Right renal cortex interstitium (tissue), 3 donors: Measurements from ENCODE around the gene MT1B. TPM values are rescaled to one million over a fixed set of nuclear protein-coding genes. Genes with fewer than 3 reads are reported as not detected.
"Not testable (repeated sequence)": the region's sequence is repeated elsewhere in the genome, so short reads cannot be mapped to it uniquely, and the experiment has no call there.

Source experiments
- DNase-seq, 3 donors: peaks; one replicate each; pipeline ENCODE4 v3.0.0-alpha.2; 2013; ENCODE audit warnings: low read depth in 3 of 3, low spot score in 2 of 3
- polyA plus RNA-seq, 3 donors: library from polyadenylated mRNA; unstranded; fragments of 120-200 nt; gene quantifications; one replicate each; pipeline ENCODE4 v1.2.1, GENCODE V29; 2013; ENCODE audit not compliant: insufficient read length in 3 of 3

MT1B gene
- polyA plus RNA-seq, 3 donors, result not detected

DNA sequence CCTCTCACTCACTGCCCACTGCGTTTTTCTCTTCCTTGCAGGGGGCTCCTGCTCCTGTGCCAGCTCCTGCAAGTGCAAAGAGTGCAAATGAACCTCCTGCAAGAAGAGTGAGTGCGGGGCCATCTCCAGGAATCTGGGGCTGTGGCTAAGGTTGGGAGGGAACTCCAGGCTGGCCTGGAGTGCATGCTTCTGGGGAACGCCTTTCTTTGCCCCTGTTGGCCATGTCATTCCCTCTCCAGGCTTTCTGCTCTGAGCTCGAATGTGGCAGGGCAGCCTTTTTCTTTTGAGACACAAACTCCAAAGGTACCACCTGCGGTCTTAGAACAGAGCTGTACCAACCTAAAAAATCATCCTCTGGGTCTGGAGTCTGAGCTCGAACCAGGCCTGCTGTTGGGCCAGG, 33.5 kb upstream of the MT1B start:
- no peak for DNase-seq

DNA sequence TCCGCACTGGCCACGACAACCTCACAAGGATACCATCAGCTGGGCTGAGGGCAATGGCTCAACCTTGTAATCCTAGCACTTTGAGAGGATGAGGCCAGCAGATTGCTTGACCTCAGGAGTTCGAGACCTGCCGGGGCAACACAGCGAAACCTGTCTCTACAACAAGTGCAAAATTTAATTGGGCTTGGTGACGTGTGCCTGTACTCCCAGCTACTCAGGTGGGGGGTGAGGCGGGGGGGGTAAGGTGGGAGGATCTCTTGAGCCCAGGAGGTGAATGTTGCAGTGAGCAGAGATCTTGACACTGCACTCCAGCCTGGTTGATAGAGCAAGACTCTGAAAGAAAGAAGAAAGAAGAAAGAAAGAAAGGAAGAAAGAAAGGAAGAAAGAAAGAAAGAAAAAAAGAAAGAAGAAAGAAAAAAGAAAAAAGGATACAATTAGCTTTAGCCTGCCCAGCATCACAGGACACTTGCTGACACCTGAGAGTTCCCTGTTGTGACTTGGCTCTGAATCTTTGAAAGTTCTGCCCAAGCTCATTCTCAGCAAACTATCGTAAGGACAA, 31.3 kb upstream of the MT1B start:
- DNase-seq, result no peak

DNA sequence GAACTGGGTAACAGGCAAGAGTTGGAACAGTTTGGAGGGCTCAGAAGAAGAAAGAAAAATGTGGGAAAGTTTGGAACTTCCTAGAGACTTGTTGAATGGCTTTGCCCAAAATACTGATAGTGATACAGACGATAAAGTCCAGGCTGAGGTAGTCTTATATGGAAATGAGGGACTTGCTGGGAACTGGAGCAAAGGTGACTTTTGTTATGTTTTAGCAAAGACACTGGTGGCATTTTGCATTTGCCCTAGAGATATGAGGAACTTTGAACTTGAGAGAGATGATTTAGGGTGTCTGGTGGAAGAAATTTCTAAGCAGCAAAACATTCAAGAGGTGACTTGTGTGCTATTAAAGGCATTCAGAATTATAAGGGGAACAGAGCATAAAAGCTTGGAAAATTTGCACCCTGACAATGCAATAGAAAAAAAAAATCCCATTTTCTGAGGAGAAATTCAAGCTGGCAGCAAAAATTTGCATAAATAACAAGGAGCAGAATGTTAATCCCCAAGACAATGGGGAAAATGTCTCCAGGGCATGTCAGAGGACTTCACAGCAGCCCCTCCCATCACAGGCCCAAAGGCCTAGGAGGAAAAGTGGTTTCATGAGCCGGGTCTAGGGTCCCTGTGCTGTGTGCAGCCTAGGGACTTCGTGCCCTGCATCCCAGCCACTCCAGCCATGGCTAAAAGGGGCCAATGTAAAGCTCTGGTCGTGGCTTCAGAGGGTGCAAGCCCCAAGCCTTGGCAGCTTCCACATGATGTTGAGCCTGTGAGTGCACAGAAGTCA, 29.8 kb upstream of the MT1B start:
- not testable (repeated sequence) for DNase-seq

DNA sequence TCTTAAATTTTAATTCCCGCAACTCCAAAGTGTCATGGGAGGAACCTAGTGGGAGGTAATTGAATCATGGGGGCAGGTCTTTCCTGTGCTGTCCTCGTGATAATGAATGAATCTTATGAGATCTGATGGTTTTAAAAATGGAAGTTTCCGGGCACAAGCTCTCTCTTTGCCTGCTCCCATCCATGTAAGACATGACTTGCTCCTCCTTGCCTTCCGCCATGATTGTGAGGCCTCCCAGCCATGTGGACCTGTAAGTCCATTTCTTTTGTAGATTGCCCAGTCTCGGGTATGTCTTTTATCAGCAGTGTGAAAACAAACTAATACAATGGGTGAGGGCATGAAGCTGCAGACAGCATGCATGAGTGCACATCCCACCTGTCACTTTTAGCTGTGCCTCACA, 28.5 kb upstream of the MT1B start:
- not testable (repeated sequence) for DNase-seq

DNA sequence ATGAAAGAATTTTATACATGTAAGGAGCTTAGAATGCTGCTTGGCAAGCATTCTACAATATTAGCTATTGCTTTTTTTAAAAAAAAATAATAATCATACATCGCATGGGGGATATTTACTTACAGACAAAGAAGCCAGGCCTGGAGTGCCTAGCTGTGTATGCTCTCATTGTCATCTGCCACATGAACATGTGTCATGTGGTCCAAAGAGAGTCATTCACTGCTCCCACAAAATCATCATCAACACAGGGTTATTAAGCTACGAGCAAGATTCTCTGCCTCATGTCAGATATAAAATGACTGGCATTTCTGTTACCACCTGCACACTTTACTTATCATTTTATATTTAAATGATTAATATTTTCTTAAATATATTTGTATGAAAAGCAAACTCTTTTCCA, 28.0 kb upstream of the MT1B start:
- DNase-seq, result no peak

DNA sequence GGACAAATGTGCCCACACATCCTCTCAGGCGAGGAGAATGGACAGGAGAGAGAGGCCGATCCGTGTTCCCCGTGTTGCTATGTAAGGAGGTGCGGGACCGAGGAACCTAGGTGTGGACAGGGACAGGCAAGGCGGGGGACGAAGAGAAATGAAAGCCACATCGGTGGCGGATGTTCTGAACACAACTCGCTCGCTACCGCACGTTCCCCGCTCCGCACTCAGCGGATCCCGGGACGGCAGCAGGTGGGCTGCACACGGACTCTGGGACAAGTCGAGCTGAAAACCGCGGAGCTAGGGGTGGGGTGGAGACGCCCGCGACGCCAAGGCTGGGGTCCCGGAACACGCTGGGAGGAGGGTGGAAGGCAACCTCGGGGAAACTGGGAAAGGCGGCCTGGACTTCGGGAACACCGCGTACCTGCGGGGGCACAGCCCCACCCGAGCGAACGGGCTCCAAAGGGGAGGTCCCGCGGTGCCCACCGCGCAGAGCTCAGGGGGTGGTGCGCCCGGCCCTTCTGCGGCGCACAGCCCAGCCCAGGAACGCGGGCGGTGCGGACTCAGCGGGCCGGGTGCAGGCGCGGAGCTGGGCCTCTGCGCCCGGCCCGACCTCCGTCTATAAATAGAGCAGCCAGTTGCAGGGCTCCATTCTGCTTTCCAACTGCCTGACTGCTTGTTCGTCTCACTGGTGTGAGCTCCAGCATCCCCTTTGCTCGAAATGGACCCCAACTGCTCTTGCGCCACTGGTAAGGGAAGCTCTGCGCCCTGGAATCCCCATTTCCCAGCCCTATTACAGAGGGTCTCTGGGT, 26.3 kb upstream of the MT1B start, which contains the start of gene MT1E:
Gene MT1E (plus strand): TSS at position 642 of the 803 bp plus-strand sequence. CDS start 71 bp downstream, at position 713.
- DNase-seq, result no peak

DNA sequence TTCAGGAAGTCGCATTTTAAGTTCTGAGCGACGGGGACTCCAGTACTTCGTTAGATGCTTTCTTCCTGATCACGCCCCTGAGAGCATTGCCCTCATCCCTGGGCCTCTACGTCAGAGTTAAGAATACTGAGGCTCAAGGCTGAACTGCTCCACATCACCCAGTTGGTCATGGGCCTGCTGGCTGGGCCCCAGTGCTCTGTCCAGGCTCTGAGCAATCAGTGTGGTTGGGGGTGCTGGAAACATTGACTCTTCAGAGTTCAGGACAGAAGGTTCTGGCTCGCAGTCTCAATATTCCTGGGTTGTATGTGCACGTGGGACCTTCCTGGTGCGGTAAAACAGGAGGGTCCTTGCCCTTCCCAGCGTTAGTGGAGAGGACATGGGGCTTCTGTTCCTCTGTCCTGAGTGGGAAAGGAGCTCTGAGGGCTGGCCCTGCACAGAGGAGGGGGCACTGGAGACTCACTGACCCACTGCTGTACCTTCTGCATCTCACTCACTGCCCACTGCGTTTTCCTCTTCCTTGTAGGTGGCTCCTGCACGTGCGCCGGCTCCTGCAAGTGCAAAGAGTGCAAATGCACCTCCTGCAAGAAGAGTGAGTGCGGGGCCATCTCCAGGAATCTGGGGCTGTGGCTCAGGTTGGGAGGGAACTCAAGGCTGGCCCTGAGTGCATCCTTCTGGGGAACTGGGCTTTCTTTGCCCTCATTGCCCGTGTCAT, 25.6 kb upstream of the MT1B start:
- no peak for DNase-seq

DNA sequence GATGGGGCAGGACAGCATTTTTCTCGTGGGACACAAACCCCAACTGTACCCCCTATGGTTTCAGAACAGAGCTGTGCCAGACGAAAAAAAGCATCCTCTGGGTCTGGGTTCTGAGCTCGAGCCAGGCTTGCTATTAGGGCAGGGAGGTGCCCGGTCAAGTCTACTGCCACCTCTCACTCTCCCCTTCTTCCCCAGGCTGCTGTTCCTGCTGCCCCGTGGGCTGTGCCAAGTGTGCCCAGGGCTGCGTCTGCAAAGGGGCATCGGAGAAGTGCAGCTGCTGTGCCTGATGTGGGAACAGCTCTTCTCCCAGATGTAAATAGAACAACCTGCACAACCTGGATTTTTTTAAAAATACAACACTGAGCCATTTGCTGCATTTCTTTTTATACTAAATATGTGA, 25.0 kb upstream of the MT1B start:
- DNase-seq, result no peak

DNA sequence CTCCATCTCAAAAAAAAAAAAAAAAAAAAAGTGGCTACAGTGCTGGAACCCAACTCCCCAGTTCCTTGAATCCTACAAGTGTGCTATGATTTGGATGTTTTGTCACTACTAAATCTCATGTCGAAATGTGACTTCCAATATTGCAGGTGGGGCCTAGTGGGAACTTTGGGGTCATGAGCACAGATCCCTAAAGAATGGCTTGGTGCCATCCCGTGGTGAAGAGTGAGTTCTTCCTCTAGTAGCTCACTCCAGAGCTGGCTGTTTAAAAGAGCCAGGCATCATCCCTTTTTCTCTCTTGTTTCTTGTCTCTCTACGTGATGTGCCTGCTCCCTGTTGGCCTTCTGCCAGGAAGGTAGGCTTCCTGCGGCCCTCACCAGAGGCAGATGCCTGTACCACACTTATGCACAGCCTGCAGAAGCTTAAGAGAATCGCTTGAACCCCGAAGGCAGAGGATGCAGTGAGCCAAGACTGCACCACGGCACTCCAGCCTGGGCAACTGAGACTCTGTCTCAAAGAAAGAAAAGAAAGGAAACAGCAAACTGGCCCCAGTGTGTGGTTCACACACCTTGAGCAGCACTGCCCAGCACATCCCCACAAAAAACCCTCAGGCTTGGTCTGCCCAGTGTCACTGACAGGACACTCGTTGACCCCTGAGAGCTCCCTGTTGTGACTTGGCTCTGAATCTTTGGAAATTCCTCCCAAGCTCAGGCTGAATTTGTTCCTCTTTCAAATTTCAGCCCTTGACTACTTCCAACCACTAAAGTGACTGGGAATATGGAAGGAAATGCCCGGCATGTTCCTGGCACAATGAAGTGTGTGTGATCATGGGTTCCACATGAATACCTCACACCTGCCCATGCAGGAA, 23.0 kb upstream of the MT1B start:
- no peak for DNase-seq

DNA sequence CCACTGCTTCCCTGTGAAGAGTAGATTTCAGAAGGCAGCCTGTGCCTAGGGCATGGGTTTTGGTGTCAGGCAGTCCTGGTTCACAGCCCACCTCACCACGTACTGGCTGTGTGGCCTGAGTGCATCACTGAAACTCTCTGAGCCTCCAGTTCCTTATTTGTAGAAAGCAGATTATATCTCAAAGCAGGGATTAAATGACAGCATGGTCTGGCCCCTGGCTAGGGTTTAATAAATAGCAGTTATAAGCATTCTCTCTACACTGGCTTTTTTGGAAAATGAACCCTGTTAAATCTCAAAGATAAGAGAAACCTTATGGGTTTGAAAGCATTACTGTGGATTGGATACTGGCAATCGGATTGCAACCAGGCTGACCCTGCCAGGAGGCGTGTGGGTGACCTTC, 22.2 kb upstream of the MT1B start:
- DNase-seq, result no peak

DNA sequence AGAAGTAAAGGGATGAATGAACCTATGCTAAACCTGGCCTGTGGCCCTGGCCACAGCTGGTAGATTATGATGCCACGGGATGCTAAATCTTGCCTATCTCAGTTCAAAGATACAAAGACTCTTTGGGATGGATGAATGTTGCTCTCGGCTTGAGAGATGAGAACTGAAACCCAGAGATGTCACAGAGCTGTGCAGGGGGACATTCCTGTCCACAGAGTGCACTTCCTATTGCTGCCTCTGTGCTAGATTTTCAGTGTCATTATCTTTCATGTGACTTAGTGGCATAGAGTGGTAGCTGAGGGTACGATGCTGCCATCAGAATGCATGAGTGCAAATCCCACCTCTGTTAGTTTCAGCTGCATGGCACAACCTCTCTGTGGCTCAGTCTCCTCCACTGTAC, 21.6 kb upstream of the MT1B start:
- no peak for DNase-seq

DNA sequence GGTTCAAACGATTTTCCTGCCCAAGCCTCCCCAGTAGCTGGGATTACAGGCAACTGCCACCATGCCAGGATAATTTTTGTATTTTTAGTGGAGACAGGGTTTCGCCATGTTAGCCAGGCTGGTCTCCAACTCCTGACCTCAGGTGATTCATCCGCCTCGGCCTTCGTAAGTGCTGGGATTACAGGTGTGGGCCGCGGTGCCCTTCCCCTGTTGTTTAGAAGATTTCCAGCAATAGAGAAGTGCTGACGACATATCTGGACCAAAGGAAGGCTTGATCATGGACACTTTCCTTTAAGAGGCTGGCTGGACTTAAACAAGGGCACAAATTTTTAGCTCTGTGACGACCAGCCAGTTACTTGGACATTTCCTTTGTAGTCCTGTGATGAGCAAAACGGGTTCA, 20.5 kb upstream of the MT1B start:
- DNase-seq, result no peak

DNA sequence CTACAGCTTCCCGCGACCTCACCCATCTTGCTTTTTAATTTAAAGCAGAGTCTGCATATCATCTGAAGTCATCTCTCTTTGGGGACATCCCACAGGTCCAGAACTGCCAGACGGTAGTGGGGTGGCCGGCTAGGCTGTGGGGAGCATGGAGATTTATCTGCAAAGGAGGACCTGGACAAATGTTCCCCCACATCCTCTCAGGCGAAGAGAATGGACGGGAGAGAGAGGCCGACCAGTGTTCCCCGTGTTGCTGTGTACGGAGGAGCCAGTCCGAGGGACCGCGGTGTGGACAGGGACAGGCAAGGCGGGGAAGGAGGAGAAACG, 19.9 kb upstream of the MT1B start:
- DNase-seq, result no peak

DNA sequence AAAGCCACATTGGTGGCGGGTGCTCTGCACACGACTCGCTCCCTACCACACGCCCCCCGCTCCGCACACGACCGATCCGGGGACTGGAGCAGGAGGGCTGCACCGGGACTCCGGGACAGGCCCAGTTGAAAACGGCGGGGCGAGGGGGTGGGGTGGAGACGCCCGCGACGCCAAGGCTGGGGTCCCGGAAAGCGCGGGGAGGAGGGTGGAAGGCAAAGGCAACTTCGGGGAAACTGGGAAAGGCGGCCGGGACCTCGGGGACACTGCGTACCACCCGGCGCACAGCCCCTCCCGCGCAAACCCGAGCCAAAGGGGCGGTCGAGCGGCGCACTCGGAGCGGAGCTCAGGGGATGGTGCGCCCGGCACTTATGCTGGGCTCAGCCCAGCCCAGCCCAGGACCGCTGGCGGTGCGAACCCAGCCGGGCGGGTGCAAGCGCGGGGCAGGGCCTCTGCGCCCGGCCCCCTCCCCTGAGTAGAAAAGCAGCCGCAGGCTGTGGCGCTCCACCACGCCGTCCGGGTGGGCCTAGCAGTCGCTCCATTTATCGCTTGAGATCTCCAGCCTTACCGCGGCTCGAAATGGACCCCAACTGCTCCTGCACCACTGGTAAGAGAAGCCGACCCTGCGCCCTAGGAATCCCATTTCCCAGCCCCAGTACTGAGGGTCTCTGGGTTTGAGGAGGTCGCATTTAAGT, 19.4 kb upstream of the MT1B start, which contains the start of gene MT1M:
Gene MT1M (plus strand): TSS at position 504 of the 692 bp plus-strand sequence. CDS start 73 bp downstream, at position 577.
- no peak for DNase-seq

DNA sequence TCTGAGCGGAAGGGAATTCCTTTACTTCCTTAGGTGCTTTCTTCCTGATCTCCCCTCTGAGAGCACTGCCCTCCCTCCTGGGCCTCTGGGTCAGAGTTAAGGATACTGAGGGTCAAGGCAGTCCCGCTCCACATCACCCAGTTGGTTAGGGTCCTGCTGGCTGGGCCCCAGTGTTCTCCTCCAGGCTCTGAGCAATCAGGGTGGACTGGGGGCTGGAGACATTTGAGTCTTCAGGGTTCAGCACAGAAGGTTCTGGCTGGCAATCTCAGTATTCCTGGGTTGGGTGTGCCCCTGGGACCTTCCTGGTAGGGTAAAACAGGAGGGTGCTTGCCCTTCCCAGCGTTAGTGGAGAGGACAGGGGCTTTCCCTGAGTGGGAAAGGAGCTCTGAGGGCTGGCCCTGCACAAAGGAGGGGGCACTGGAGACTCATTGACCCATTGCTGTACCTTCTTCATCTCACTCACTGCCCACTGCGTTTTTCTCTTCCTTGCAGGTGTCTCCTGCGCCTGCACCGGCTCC, 18.8 kb upstream of the MT1B start:
- DNase-seq, result no peak

DNA sequence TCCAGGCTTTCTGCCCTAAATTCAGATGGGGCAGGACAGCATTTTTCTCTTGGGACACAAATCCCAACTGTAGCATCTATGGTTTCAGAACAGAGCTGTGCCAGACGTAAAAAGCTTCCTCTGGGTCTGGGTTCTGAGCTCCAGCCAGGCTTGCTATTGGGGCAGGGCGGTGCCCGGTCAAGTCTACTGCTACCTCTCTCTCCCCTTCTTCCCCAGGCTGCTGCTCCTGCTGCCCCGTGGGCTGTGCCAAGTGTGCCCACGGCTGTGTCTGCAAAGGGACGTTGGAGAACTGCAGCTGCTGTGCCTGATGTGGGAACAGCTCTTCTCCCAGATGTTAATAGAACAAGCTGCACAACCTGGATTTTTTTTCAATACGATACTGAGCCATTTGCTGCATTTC, 18.2 kb upstream of the MT1B start:
- no peak for DNase-seq

DNA sequence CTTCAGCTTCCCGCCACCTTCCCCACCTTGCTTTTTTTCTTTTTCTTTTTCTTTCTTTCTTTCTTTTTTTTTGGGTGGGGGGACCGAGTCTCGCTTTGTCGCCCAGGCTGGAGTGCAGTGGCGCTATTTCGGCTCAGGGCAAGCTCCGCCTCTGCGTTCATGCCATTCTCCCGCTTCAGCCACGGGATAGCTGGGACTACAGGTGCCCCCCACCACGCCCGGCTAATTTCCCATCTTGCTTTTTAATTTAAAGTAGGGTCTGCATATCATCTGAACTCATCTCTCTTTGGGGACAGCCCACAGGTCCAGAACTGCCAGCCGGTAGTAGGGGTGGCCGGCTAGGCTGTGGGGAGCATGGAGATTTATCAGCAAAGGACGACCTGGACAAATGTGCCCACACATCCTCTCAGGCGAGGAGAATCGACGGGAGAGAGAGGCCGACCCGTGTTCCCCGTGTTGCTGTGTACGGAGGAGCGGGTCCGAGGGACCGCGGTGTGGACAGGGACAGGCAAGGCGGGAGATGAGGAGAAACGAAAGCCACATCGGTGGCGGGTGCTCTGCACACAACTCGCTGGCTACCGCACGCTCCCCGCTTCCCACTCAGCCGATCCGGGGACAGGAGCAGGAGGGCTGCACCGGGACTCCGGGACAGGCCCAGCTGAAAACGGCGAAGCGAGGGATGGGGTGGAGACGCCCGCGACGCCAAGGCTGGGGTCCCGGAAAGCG, 16.8 kb upstream of the MT1B start:
- DNase-seq, result no peak

DNA sequence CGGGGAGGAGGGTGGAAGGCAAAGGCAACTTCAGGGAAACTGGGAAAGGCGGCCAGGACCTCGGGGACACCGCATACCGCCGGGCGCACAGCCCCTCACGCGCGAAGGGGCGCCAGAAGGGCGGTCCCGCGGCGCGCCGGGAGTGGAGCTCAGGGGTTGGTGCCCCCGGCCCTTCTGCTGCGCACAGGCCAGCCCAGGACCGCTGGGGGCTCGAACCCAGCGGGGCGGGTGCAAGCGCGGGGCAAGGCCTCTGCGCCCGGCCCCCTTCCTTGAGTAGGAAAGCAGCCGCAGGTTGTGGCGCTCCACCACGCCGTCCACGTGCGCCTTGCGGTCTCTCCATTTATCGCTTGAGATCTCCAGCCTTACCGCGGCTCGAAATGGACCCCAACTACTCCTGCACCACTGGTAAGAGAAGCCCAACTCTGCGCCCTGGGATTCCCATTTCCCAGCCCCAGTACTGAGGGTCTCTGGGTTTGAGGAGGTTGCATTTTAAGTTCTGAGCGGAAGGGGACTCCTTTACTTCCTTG, 16.2 kb upstream of the MT1B start:
- no peak for DNase-seq
